Right lobe of liver (tissue), 4 donors: ENCODE data around the gene SMAD7.

ENCODE experiments used
- CTCF ChIP-seq, 4 donors: fragments of 200-600 bp in 3 of 4; fragments of 450-650 bp in 1 of 4; IDR thresholded peaks; one replicate each; pipeline versions ENCODE4 v1.5.1 to v1.8.0; 2016 to 2022; ENCODE audit warnings: antibody characterized with exemption in 4 of 4, mild to moderate bottlenecking in 2 of 4
- POLR2A ChIP-seq: fragments of 450-650 bp; IDR thresholded peaks from one replicate; pipeline ENCODE4 v1.6.1; 2017; ENCODE audit warnings: antibody characterized with exemption, mild to moderate bottlenecking
- donor health status: DM: no; HTN: no; CAD: no.
- donor health status: DM: no; HTN: no; CAD: no.
- donor health status: DM: no; HTN: yes; CAD: no.

GRCh38 chr18:48956356-48956755 is 5.6 kb upstream of the SMAD7 start:
- TF ChIP-seq POLR2A (no peak), CTCF (IDR thresholded peaks at IDR 0.05) (no peak)
